CD4-positive, alpha-beta T cell (primary cell): ENCODE data around the gene CACNA1B. TPM values are rescaled to one million over a fixed set of nuclear protein-coding genes. Genes with fewer than 3 reads are reported as not detected.

Experiments used
- ATAC-seq: fragments of 200-7000 bp; cut with Tn5 transposase; one replicate; pipeline ENCODE4 v1.10.0; 2022; ENCODE audit warnings: mild to moderate bottlenecking; ENCODE audit not compliant: poor library complexity
- CTCF ChIA-PET: fragments of 350-600 bp; sonication (Branson Sonifier 250); formaldehyde crosslinking; loops from one replicate; lab custom pipeline; 2021; ENCODE audit warnings: antibody characterized with exemption, inconsistent platforms; lab: Charles Lee
- POLR2A ChIA-PET: fragments of 350-600 bp; sonication (Branson Sonifier 250); formaldehyde crosslinking; loops from one replicate; lab custom pipeline; 2021; ENCODE audit warnings: antibody characterized with exemption, inconsistent platforms; lab: Charles Lee
- DNase-seq, 14 experiments: peaks; one replicate each; pipeline ENCODE4 v3.0.0-alpha.2; 2013 to 2020; ENCODE audit warnings: mixed read lengths in 2 of 14
- H3K27ac ChIP-seq, 2 donors: one replicate each; pipeline versions ENCODE4 v1.5.1 to v1.7.0; 2013; ENCODE audit warnings: low read length in 2 of 2, low read depth in 1 of 2, mild to moderate bottlenecking in 1 of 2
- H3K27me3 ChIP-seq, 2 experiments: 1 replicate in 1 of 2; 2 replicates in 1 of 2; pipeline versions ENCODE4 v1.6.1 to v1.7.0; 2013; ENCODE audit warnings: low read length in 2 of 2, control low read depth in 1 of 2, mild to moderate bottlenecking in 1 of 2, moderate library complexity in 1 of 2; ENCODE audit not compliant: insufficient read depth in 2 of 2, control insufficient read depth in 1 of 2
- H3K36me3 ChIP-seq: one replicate; pipeline ENCODE4 v1.6.1; 2013; ENCODE audit warnings: low read length, control low read depth; ENCODE audit not compliant: insufficient read depth
- H3K4me1 ChIP-seq: one replicate; pipeline ENCODE4 v1.6.1; 2013; ENCODE audit warnings: low read length, control low read depth; ENCODE audit not compliant: insufficient read depth
- H3K4me3 ChIP-seq: one replicate; pipeline ENCODE4 v1.5.1; 2013; ENCODE audit warnings: mild to moderate bottlenecking, low read length, moderate library complexity
- H3K9me3 ChIP-seq, 2 experiments: 1 replicate in 1 of 2; 2 replicates in 1 of 2; pipeline versions ENCODE4 v1.6.1 to v1.7.0; 2013; ENCODE audit warnings: low read length in 2 of 2, mild to moderate bottlenecking in 2 of 2, control low read depth in 1 of 2, moderate library complexity in 1 of 2; ENCODE audit not compliant: control insufficient read depth in 1 of 2, insufficient read depth in 1 of 2
- H3K27ac Mint-ChIP-seq: one replicate; pipeline ENCODE4 v1.8.0; 2020; ENCODE audit warnings: mixed read lengths
- H3K27me3 Mint-ChIP-seq: one replicate; pipeline ENCODE4 v1.8.0; 2021; ENCODE audit warnings: mixed read lengths
- H3K36me3 Mint-ChIP-seq: one replicate; pipeline ENCODE4 v1.8.0; 2021; ENCODE audit warnings: low read depth, mixed read lengths
- H3K4me1 Mint-ChIP-seq: one replicate; pipeline ENCODE4 v1.8.0; 2021; ENCODE audit warnings: low read depth, mixed read lengths
- H3K4me3 Mint-ChIP-seq: one replicate; pipeline ENCODE4 v1.8.0; 2020; ENCODE audit warnings: mild to moderate bottlenecking, mixed read lengths
- H3K9me3 Mint-ChIP-seq: one replicate; pipeline ENCODE4 v1.8.0; 2020; ENCODE audit warnings: mixed read lengths
- CTCF ChIP-seq: fragments of 200-600 bp; IDR thresholded peaks from one replicate; pipeline ENCODE4 v1.8.0; 2022; ENCODE audit warnings: antibody characterized with exemption, mild to moderate bottlenecking
- intact Hi-C, 2 experiments: fragments of 100-400 bp; cut with DNase I in 1 of 2; cut with micrococcal nuclease in 1 of 2; formaldehyde crosslinking; loops; one replicate each; pipeline versions ENCODE4 v1.15.1 to v1.9.0; 2023 to 2025; cut with DNase I, micrococcal nuclease
- total RNA-seq, 174 experiments: library from RNA in 2 of 174; stranded (reverse) in 2 of 174; gene quantifications; one replicate each; pipeline ENCODE4 v1.2.3 and lab custom pipeline; 2021 to 2026

The CACNA1B gene
- total RNA-seq, 2 experiments from 2014 or later: not detected

- Mint-ChIP-seq H3K27ac (no peak overlapping the region), H3K4me1 (no peaks in the 10 kb centered on the region), H3K36me3 (no peaks in the 10 kb centered on the region), H3K4me3 (no peak overlapping the region), H3K9me3 (no peaks in the 10 kb centered on the region), H3K27me3 (peaks cover 16% of the 10 kb centered on the region)
- Histone ChIP-seq H3K36me3 (no peaks in the 10 kb centered on the region), H3K27me3 (peaks cover 0 to 7% of the 10 kb centered on the region in 2 experiments), H3K4me1 (no peaks in the 10 kb centered on the region), H3K9me3 (peaks cover 0 to 4% of the 10 kb centered on the region in 2 experiments), H3K4me3 (no peak overlapping the region), H3K27ac (no peak overlapping the region)
- peak in 1 of 14 experiments; percentile 24 for DNase-seq
- POLR2A ChIA-PET: no interaction called here
- no peak for TF ChIP-seq CTCF
- intact Hi-C loops: no loop called here
- CTCF ChIA-PET: no interaction called here
- ATAC-seq: no peak
These were observed 171.7 kb downstream of the CACNA1B start for GRCh38 chr9:138049085-138049778.

- Histone ChIP-seq H3K36me3 (no peaks in the 10 kb centered on the region), H3K27me3 (peaks cover 0 to 7% of the 10 kb centered on the region in 2 experiments), H3K9me3 (peaks cover 0 to 4% of the 10 kb centered on the region in 2 experiments), H3K4me3 (no peak overlapping the region), H3K27ac (no peak overlapping the region), H3K4me1 (no peaks in the 10 kb centered on the region)
- ChIA-PET CTCF (no interaction called here), POLR2A (no interaction called here)
- TF ChIP-seq CTCF: no peak
- DNase-seq (peak in 1 of 14 experiments; percentile 25), ATAC-seq (no peak)
- Mint-ChIP-seq H3K4me1 (no peaks in the 10 kb centered on the region), H3K27me3 (peaks cover 20% of the 10 kb centered on the region), H3K36me3 (no peaks in the 10 kb centered on the region), H3K4me3 (no peak overlapping the region), H3K9me3 (no peaks in the 10 kb centered on the region), H3K27ac (no peak overlapping the region)
- intact Hi-C loops: no loop called here
These were observed 172.3 kb downstream of the CACNA1B start for GRCh38 chr9:138049779-138050471.

DNA sequence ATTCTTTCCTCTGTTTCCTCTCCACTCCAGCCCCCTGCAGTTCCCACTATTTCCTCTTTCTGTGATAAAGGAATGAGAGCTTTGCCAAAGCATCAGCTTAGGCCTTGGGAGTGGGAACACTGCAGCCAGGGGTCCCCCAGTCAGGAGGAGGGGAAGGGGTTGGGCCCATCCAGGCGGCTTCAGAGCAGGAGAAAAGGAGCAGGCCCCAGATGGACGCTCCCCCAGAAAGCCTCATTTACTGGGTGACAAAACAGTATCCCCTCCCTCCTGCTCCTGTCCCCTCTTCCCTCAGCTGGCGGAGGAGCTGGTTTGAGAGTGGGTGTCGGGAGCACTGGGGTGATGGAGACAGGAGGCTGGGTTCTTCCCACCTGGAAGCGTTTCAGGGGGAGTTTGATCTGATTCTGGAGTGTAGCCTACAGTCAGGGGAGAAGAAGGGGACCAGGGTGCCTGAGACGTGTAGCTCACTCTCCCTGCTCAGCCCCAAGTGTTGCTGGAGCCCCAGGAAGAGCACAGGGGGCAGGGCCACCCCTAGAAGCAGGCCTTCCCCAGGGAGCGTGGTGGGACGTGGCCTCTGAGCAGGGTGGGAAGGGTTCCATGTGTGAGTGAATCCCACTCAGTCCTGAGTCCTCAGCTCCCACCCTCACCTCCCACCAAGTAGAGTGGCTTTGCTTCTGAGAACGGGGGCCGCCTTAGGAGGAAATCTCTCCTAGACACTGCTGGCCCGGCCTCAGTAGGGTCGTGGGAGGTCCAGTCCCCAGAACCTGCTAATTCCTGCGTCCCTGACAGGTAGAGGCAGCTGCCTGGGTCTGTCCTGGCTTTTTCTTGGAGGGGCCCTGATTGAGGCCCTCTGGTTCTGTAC lies 173.1 kb downstream of the CACNA1B start:
- peak in 1 of 14 experiments; percentile 10 for DNase-seq
- H3K36me3 Mint-ChIP-seq: no peaks in the 10 kb centered on the region

More for the DNA sequence above, 173.1 kb downstream of the CACNA1B start:
- intact Hi-C loops: no loop called here
- CTCF ChIA-PET: no interaction called here
- peaks cover 0 to 4% of the 10 kb centered on the region in 2 experiments for H3K9me3 ChIP-seq
- no peak for ATAC-seq
- H3K27ac ChIP-seq: no peak overlapping the region
- no peak for TF ChIP-seq CTCF
- H3K4me1 ChIP-seq: no peaks in the 10 kb centered on the region
- H3K36me3 ChIP-seq: no peaks in the 10 kb centered on the region
- H3K9me3 Mint-ChIP-seq: no peaks in the 10 kb centered on the region
- POLR2A ChIA-PET: no interaction called here
- H3K4me3 ChIP-seq: no peak overlapping the region
- no peak overlapping the region for H3K27ac Mint-ChIP-seq
- peaks cover 0 to 7% of the 10 kb centered on the region in 2 experiments for H3K27me3 ChIP-seq
- no peak overlapping the region for H3K4me3 Mint-ChIP-seq
- H3K4me1 Mint-ChIP-seq: no peaks in the 10 kb centered on the region
- H3K27me3 Mint-ChIP-seq: peaks cover 15% of the 10 kb centered on the region
